Measurements from ENCODE around the gene KRTAP3-2.
"Not testable (repeated sequence)": the region's sequence is repeated elsewhere in the genome, so short reads cannot be mapped to it uniquely, and the experiment has no call there.

The KRTAP3-2 gene

GRCh38 chr17:40999563-40999962 lies at the start of gene KRTAP3-2:
TSS of gene KRTAP3-2 (minus strand) at chr17:40999906. CDS start at chr17:40999853, 53 bp downstream.
- DNase-seq, result not testable (repeated sequence)

- no peak for DNase-seq
Observed at GRCh38 chr17:41049110-41049509, 49.4 kb upstream of the KRTAP3-2 start.

GRCh38 chr17:41048441-41048840 lies 48.7 kb upstream of the KRTAP3-2 start:
- no peak for DNase-seq

- not testable (repeated sequence) for DNase-seq
Observed at GRCh38 chr17:41046735-41047465, 47.2 kb upstream of the KRTAP3-2 start, which contains the start of gene KRTAP2-1. TSS of gene KRTAP2-1 (minus strand) at chr17:41047316. CDS start at chr17:41047267, 49 bp downstream.

- no peak for DNase-seq
Observed at GRCh38 chr17:41042953-41043352, 43.2 kb upstream of the KRTAP3-2 start.

GRCh38 chr17:41040783-41041571 lies 41.3 kb upstream of the KRTAP3-2 start, which contains the start of gene KRTAP1-1:
TSS of gene KRTAP1-1 (minus strand) at chr17:41041450. CDS start at chr17:41041397, 53 bp downstream.
- not testable (repeated sequence) for DNase-seq

- DNase-seq, result no peak
Observed at GRCh38 chr17:41037853-41038350, 38.2 kb upstream of the KRTAP3-2 start.

- DNase-seq, result not testable (repeated sequence)
Observed at GRCh38 chr17:41034346-41034935, 34.7 kb upstream of the KRTAP3-2 start, which contains the start of gene KRTAP1-3. TSS of gene KRTAP1-3 (minus strand) at chr17:41034874. CDS start at chr17:41034821, 53 bp downstream.

- no peak for DNase-seq
Observed at GRCh38 chr17:41029633-41030245, 30.0 kb upstream of the KRTAP3-2 start, which contains the start of gene KRTAP1-4. TSS of gene KRTAP1-4 (minus strand) at chr17:41030195. CDS start at chr17:41030078, 117 bp downstream.

GRCh38 chr17:41026715-41027471 lies 27.2 kb upstream of the KRTAP3-2 start, which contains the start of gene KRTAP1-5:
TSS of gene KRTAP1-5 (minus strand) at chr17:41027208. CDS start at chr17:41027155, 53 bp downstream.
- no peak for DNase-seq

GRCh38 chr17:41024697-41025096 lies 25.0 kb upstream of the KRTAP3-2 start:
- DNase-seq, result no peak

GRCh38 chr17:41020336-41020735 lies 20.6 kb upstream of the KRTAP3-2 start:
- no peak for DNase-seq

- no peak for DNase-seq
Observed at GRCh38 chr17:41019415-41019814, 19.7 kb upstream of the KRTAP3-2 start.

- no peak for DNase-seq
Observed at GRCh38 chr17:41018541-41018940, 18.8 kb upstream of the KRTAP3-2 start.

GRCh38 chr17:41016578-41017215 lies 17.0 kb upstream of the KRTAP3-2 start:
- DNase-seq, result no peak

- DNase-seq, result no peak
Observed at GRCh38 chr17:41015454-41015853, 15.7 kb upstream of the KRTAP3-2 start.

GRCh38 chr17:41013606-41014005 lies 13.9 kb upstream of the KRTAP3-2 start:
- DNase-seq, result no peak

GRCh38 chr17:41013181-41013580 lies 13.5 kb upstream of the KRTAP3-2 start:
- DNase-seq, result no peak

- DNase-seq, result no peak
Observed at GRCh38 chr17:41012326-41013120, 12.8 kb upstream of the KRTAP3-2 start.

- no peak for DNase-seq
Observed at GRCh38 chr17:41010441-41010840, 10.7 kb upstream of the KRTAP3-2 start.

Measured in C1 segment of cervical spinal cord (tissue), 14 donors.